Epidermal melanocyte (primary cell): ENCODE measurements around the gene PCBP4.
"Not testable (repeated sequence)": the region's sequence is repeated elsewhere in the genome, so short reads cannot be mapped to it uniquely, and the experiment has no call there.

Experiments used
- DNase-seq: peaks from one replicate; pipeline ENCODE4 v3.0.0; 2011; ENCODE audit warnings: low spot score; ENCODE audit not compliant: insufficient read length

The PCBP4 gene

GRCh38 chr3:51994530-51994929, 27.3 kb upstream of the PCBP4 start:
- no peak for DNase-seq

GRCh38 chr3:51993657-51994056, 26.4 kb upstream of the PCBP4 start:
- not testable (repeated sequence) for DNase-seq

- DNase-seq: no peak
These were observed 24.9 kb upstream of the PCBP4 start for GRCh38 chr3:51992017-51992682.

GRCh38 chr3:51990501-51990971, 23.3 kb upstream of the PCBP4 start:
- not testable (repeated sequence) for DNase-seq

GRCh38 chr3:51988286-51989146, 21.3 kb upstream of the PCBP4 start:
- no peak for DNase-seq

GRCh38 chr3:51987568-51987967, 20.3 kb upstream of the PCBP4 start:
- DNase-seq: no peak

- DNase-seq: no peak
These were observed 19.0 kb upstream of the PCBP4 start for GRCh38 chr3:51986010-51986947.

- no peak for DNase-seq
These were observed 17.8 kb upstream of the PCBP4 start for GRCh38 chr3:51985063-51985462.

- no peak for DNase-seq
These were observed 17.0 kb upstream of the PCBP4 start for GRCh38 chr3:51984269-51984647.

- DNase-seq: no peak
These were observed 16.5 kb upstream of the PCBP4 start for GRCh38 chr3:51983578-51984268.

- DNase-seq: peak; percentile 100
These were observed 15.8 kb upstream of the PCBP4 start, which contains the start of gene ACY1 for GRCh38 chr3:51982838-51983577. ACY1 (plus strand) TSS chr3:51983535; CDS start chr3:51984065, 530 bp downstream.

- DNase-seq: no peak
These were observed 15.1 kb upstream of the PCBP4 start for GRCh38 chr3:51982352-51982837.

- no peak for DNase-seq
These were observed 13.0 kb upstream of the PCBP4 start for GRCh38 chr3:51980253-51980652.

GRCh38 chr3:51978143-51978502, 10.9 kb upstream of the PCBP4 start:
- DNase-seq: no peak

- DNase-seq: no peak
These were observed 10.3 kb upstream of the PCBP4 start for GRCh38 chr3:51977446-51978142.

- no peak for DNase-seq
These were observed 8.7 kb upstream of the PCBP4 start for GRCh38 chr3:51975852-51976549.

GRCh38 chr3:51974963-51975851, 8.0 kb upstream of the PCBP4 start, which contains the start of gene ABHD14A:
ABHD14A (plus strand) TSS chr3:51975064; CDS start chr3:51975136, 72 bp downstream.
- DNase-seq: peak; percentile 64
